ENCODE measurements around the gene TH. TPM values are rescaled to one million over a fixed set of nuclear protein-coding genes. Genes with fewer than 3 reads are reported as not detected.

The TH gene
- total RNA-seq, 1 donor from 2014 or later, result not detected

DNA sequence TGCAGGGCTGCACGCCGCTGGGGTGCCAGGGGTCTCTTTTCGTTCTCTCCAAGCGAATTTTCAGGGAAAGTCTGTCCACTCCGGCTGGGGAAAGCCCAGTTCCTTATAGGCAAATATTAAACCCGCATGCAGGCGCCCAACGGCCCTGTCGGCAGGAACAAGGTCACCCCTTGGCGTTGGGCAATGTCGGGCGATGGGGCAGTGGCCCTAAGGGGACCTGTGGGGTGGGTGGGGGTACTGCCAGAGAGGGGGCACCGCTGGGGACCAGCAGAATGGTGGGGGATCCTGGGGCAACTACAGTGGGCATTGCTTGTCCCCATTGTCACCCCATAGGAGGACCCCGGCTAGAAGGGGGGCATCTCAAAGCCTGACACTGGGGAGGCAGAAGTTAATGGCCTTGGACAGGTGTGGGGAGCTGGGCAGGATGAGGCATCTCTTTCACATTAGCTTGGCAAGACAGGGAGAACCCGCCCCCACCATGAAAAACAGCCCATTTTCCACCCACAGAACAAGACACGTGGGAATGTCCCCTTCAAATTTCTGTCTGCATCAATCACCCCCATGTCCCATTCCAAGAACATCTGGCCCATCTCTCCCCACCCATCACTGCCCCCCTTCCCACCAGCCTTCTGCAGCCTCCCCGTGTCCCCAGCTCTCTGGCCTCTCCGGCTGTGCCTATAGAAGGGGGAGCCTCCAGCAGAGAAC lies 26.9 kb downstream of the TH start:
- Histone ChIP-seq H3K4me1 (no peaks in the 10 kb centered on the region), H3K9me3 (no peaks in the 10 kb centered on the region), H3K27ac (no peak overlapping the region), H3K36me3 (no peaks in the 10 kb centered on the region), H3K27me3 (peaks cover 93% of the 10 kb centered on the region), H3K4me3 (no peak overlapping the region)
- DNase-seq, result no peak
- intact Hi-C loops (cut with DNase I), result no loop called here
- ATAC-seq, result no peak
- TF ChIP-seq, protein P1, sequence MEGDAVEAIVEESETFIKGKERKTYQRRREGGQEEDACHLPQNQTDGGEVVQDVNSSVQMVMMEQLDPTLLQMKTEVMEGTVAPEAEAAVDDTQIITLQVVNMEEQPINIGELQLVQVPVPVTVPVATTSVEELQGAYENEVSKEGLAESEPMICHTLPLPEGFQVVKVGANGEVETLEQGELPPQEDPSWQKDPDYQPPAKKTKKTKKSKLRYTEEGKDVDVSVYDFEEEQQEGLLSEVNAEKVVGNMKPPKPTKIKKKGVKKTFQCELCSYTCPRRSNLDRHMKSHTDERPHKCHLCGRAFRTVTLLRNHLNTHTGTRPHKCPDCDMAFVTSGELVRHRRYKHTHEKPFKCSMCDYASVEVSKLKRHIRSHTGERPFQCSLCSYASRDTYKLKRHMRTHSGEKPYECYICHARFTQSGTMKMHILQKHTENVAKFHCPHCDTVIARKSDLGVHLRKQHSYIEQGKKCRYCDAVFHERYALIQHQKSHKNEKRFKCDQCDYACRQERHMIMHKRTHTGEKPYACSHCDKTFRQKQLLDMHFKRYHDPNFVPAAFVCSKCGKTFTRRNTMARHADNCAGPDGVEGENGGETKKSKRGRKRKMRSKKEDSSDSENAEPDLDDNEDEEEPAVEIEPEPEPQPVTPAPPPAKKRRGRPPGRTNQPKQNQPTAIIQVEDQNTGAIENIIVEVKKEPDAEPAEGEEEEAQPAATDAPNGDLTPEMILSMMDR (IDR thresholded peaks at IDR 0.05), result no peak

DNA sequence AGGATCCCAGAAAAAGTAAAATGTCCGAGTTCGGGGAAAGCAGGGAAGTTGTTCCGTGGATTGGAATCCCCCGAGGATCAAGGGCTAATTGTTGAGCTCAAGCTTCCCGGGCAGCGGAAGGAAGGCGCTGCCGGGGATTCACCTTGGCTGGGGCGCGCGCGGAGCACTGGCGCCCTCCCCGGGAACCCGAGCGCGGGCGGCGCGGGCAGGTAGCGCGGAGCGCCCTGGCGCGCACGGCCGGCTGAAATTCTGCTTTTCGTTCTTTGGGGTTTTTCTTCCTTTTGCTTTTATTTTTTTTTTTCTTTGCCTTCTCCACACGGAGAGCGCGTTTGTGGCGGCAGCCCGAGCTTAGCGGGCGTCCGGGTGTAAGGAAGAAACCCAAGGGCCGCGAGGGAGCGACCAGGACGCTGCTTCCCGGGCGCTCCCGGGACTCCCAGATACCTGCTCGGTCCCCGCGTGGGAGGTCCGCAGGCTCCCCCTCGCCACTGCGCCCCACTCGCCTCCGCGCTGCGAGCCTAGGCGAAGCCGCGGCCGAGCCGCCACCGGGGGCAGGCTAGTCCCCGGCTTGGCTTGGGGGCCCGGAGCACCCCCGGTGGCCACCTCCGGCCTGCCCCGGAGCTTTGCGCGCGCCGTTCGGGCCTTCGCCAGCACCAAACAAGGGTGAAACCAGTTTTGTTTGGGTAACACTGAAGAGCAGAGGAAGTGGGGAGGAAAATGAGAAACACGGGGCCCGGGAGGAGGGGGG lies 27.6 kb downstream of the TH start:
- ATAC-seq (no peak), DNase-seq (no peak)
- TF ChIP-seq, protein P1 (IDR thresholded peaks at IDR 0.05), result no peak
- intact Hi-C loops (cut with DNase I), result no loop called here
- Histone ChIP-seq H3K36me3 (no peaks in the 10 kb centered on the region), H3K4me3 (no peak overlapping the region), H3K4me1 (no peaks in the 10 kb centered on the region), H3K27ac (no peak overlapping the region), H3K9me3 (no peaks in the 10 kb centered on the region), H3K27me3 (peaks cover 90% of the 10 kb centered on the region)

DNA sequence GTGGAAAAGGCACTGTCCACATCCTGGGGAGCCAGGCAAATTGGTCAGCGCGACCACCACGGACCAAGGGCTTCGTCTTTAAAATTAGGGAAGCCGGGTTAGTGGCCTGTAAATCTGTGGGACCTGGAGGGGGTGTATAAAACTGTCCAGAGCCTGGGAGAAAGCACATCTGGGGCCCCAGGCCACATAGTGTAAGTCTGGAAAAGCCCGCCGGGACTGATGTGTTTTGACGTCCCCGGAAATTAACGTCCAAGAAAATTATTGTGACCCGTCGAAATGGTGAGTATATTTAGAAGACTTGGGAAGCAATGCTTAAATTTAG lies 28.2 kb downstream of the TH start:
- TF ChIP-seq, protein P1 (IDR thresholded peaks at IDR 0.05), result no peak
- Histone ChIP-seq H3K4me3 (no peak overlapping the region), H3K36me3 (no peaks in the 10 kb centered on the region), H3K27me3 (peaks cover 86% of the 10 kb centered on the region), H3K27ac (no peak overlapping the region), H3K4me1 (no peaks in the 10 kb centered on the region), H3K9me3 (no peaks in the 10 kb centered on the region)
- intact Hi-C loops (cut with DNase I), result no loop called here
- DNase-seq (no peak), ATAC-seq (no peak)

DNA sequence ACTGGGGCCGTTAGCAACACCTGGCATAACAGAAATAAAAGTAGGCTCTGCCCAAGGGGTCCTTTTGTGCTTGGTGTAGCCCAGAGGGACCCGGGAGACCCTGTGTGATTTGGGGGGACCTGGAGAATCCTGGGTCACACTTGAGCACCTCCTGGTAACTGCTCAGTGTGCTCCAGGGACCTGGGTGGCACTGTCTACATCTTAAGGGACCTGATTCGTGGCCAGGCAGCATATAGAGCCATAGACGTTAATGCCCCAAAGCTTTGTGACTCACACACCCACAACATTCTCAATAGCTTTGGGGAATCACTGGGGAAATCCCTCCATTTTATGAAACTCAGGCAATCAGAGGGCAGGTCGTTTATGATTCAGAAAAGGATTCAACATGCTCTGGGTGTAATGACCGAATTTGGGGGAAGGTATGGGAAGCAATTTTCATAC lies 28.8 kb downstream of the TH start:
- no peaks in the 10 kb centered on the region for H3K9me3 ChIP-seq
- no peak overlapping the region for H3K4me3 ChIP-seq
- ATAC-seq, result no peak
- peaks cover 80% of the 10 kb centered on the region for H3K27me3 ChIP-seq
- no peak for DNase-seq
- TF ChIP-seq, protein P1 (IDR thresholded peaks at IDR 0.05), result no peak
- H3K27ac ChIP-seq, result no peak overlapping the region
- peaks cover under 1% of the 10 kb centered on the region for H3K4me1 ChIP-seq
- intact Hi-C loops (cut with DNase I), result no loop called here
- no peaks in the 10 kb centered on the region for H3K36me3 ChIP-seq

DNA sequence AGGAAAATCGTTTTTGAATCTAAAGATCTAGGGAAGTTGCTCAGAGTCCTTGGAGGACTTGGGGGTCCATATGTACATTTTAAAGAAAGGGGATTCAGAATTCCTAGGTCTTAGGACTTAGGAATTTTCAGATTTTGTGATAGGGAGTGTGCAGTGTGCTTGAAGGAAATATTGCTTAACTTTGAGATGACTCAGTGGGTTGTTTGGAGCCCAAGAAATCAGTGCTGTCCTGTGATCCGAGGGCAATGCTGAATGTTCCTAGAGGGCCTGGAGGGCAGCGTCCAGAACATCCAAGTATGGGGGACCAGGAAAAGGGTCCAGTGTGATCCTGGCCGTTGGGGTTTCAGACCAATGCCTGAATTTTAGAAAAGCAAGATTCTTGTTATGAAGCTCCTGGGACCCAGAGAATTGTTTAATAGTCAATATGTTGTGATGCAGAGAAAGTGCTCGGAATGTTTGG lies 29.3 kb downstream of the TH start:
- Histone ChIP-seq H3K4me1 (peaks cover 5% of the 10 kb centered on the region), H3K27ac (no peak overlapping the region), H3K4me3 (no peak overlapping the region), H3K9me3 (no peaks in the 10 kb centered on the region), H3K27me3 (peaks cover 80% of the 10 kb centered on the region), H3K36me3 (no peaks in the 10 kb centered on the region)
- ATAC-seq, result no peak
- DNase-seq, result no peak
- intact Hi-C loops (cut with DNase I), result no loop called here
- TF ChIP-seq, protein P1 (IDR thresholded peaks at IDR 0.05), result no peak

Data from upper lobe of right lung (tissue), 1 donor.